Stimulated activated naive CD8-positive, alpha-beta T cell treated with anti-CD3 and anti-CD28 coated beads, Interleukin-15, amount 100 ng/mL, for 72 hours (primary cell): Measurements from ENCODE around the gene C5orf46.

Source experiments
- ATAC-seq: fragments of 150-1000 bp; cut with Tn5 transposase; 2 replicates; pipeline ENCODE4 v1.10.0; 2021; ENCODE audit warnings: mild to moderate bottlenecking, moderate library complexity
- DNase-seq, 2 donors: peaks; one replicate each; pipeline ENCODE4 v3.0.0; 2021 to 2022
- H3K27ac Mint-ChIP-seq, 2 donors: one replicate each; pipeline ENCODE4 v1.8.0; 2022; ENCODE audit warnings: mild to moderate bottlenecking in 2 of 2, mixed read lengths in 2 of 2, moderate library complexity in 2 of 2
- H3K27me3 Mint-ChIP-seq: one replicate; pipeline ENCODE4 v1.8.0; 2022; ENCODE audit warnings: mixed read lengths
- H3K4me1 Mint-ChIP-seq: one replicate; pipeline ENCODE4 v1.8.0; 2022; ENCODE audit warnings: mild to moderate bottlenecking, mixed read lengths
- H3K4me3 Mint-ChIP-seq, 2 donors: one replicate each; pipeline ENCODE4 v1.8.0; 2022; ENCODE audit warnings: mild to moderate bottlenecking in 2 of 2, mixed read lengths in 2 of 2, moderate library complexity in 1 of 2
- H3K9me3 Mint-ChIP-seq, 2 donors: one replicate each; pipeline ENCODE4 v1.8.0; 2022; ENCODE audit warnings: mixed read lengths in 2 of 2

C5orf46 gene

GRCh38 chr5:147911427-147911826 lies 5.1 kb upstream of the C5orf46 start:
- DNase-seq (no peak), ATAC-seq (no peak)
- Mint-ChIP-seq H3K9me3 (no peaks in the 10 kb centered on the region), H3K4me3 (no peak overlapping the region), H3K27ac (no peak overlapping the region), H3K4me1 (no peaks in the 10 kb centered on the region), H3K27me3 (peaks cover 11% of the 10 kb centered on the region)

DNA sequence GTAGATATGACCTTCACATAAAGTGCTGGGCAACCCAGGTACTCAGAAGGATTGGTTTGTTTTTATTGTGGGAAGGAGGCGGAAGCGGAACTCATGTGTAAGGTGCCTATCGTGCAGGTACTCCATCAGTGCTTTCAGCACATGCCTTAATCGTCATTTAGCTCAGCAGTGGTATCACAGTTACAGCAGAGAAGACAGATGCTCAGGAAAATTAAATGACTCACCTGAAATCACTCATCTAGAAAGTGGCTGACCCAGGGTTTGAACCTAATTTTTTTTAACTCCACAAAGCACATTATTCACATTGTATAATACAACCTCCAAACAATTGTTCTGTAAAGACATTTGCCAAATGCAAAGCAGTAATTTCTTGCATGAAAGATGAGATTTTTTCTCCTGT lies 2.2 kb downstream of the C5orf46 start:
- H3K4me1 Mint-ChIP-seq: no peaks in the 10 kb centered on the region
- ATAC-seq: no peak
- H3K27ac Mint-ChIP-seq: no peak overlapping the region
- no peaks in the 10 kb centered on the region for H3K27me3 Mint-ChIP-seq
- no peak overlapping the region for H3K4me3 Mint-ChIP-seq
- H3K9me3 Mint-ChIP-seq: no peaks in the 10 kb centered on the region
- DNase-seq: no peak

GRCh38 chr5:147902609-147903115 lies 3.7 kb downstream of the C5orf46 start:
- Mint-ChIP-seq H3K27ac (no peak overlapping the region), H3K4me1 (no peaks in the 10 kb centered on the region), H3K9me3 (no peaks in the 10 kb centered on the region), H3K4me3 (no peak overlapping the region), H3K27me3 (no peaks in the 10 kb centered on the region)
- DNase-seq (no peak), ATAC-seq (no peak)

DNA sequence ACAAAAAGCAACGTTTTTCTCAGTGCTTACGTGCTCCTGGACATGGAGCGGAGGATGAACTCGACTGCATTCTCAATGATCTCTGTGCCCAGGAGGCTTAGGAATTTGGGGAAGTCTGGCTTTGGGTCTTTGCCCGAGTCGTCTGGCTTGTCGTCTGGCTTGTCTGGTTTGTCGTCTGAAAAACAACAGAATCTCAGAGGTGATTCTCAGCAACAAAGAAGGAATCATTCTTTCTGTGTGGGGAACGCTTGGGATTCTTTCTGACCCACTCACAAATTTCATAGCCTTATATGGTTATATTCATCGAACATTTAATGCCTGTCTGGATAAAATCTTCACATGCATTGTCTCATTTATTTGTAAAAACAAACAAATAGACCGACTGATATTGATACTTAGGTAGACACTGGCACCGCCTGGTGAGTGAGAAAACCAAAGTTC lies 4.7 kb downstream of the C5orf46 start:
- H3K4me1 Mint-ChIP-seq: no peaks in the 10 kb centered on the region
- no peak overlapping the region for H3K27ac Mint-ChIP-seq
- H3K9me3 Mint-ChIP-seq: no peaks in the 10 kb centered on the region
- no peak for ATAC-seq
- no peak for DNase-seq
- no peak overlapping the region for H3K4me3 Mint-ChIP-seq
- H3K27me3 Mint-ChIP-seq: no peaks in the 10 kb centered on the region

DNA sequence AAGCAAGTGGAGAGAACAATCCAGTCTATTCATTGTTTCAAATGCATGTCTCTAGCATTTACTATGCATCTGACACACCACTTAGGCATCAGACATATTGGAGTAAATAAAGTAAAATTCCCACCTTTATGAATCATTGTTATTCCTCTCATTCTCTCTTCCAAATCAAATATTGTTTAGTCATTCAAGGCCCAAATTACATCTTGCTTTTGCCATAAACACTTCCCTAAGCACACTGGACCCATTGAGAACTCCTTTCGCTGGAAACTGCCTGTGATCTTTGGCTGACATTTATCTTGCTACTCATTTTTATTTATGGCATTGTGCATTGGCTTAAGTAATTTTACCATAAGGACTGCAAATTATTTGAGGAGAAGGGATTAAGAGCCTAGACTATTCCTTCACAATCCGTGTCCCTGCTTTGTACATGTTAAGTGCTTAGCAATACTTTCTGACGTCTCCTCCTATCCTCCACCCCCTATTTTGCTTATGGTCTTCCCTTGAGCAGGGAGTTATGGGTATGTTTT lies 7.4 kb downstream of the C5orf46 start:
- H3K9me3 Mint-ChIP-seq: no peaks in the 10 kb centered on the region
- no peak overlapping the region for H3K4me3 Mint-ChIP-seq
- H3K27ac Mint-ChIP-seq: no peak overlapping the region
- ATAC-seq (no peak), DNase-seq (no peak)
- H3K4me1 Mint-ChIP-seq: no peaks in the 10 kb centered on the region
- no peaks in the 10 kb centered on the region for H3K27me3 Mint-ChIP-seq

DNA sequence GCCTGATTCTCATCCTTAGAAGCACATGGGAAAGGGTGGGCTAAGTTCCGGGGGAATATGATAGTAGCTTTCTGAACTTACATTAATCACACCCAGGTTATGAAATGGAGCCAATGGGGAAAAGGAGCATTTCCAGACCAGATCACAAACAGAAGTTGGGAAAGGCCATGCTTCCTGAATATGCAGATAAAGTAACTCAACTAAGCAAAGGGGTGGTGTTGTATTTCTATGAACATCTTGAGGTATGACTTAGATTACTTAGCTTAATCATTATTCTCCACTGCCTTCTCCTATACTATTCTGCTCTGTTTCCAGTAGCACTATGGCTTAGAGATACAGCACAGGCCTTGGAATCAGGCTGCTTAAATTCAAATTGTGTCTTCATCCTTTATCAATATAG lies 10.5 kb downstream of the C5orf46 start:
- Mint-ChIP-seq H3K27ac (no peak overlapping the region), H3K4me3 (no peak overlapping the region), H3K9me3 (no peaks in the 10 kb centered on the region), H3K27me3 (peaks cover 8% of the 10 kb centered on the region), H3K4me1 (no peaks in the 10 kb centered on the region)
- DNase-seq (no peak), ATAC-seq (no peak)

- H3K27ac Mint-ChIP-seq: no peak overlapping the region
- ATAC-seq (no peak), DNase-seq (no peak)
- H3K4me1 Mint-ChIP-seq: no peaks in the 10 kb centered on the region
- H3K9me3 Mint-ChIP-seq: no peaks in the 10 kb centered on the region
- no peak overlapping the region for H3K4me3 Mint-ChIP-seq
- H3K27me3 Mint-ChIP-seq: peaks cover 15% of the 10 kb centered on the region
These were observed 12.5 kb downstream of the C5orf46 start for GRCh38 chr5:147893820-147894219.

GRCh38 chr5:147892696-147893296 lies 13.5 kb downstream of the C5orf46 start:
- no peak overlapping the region for H3K4me3 Mint-ChIP-seq
- ATAC-seq (no peak), DNase-seq (no peak)
- no peaks in the 10 kb centered on the region for H3K9me3 Mint-ChIP-seq
- H3K4me1 Mint-ChIP-seq: no peaks in the 10 kb centered on the region
- H3K27ac Mint-ChIP-seq: no peak overlapping the region
- H3K27me3 Mint-ChIP-seq: peaks cover 26% of the 10 kb centered on the region

- DNase-seq: no peak
- ATAC-seq: no peak
These were observed 18.4 kb downstream of the C5orf46 start for GRCh38 chr5:147887930-147888329.

GRCh38 chr5:147887026-147887627 lies 19.2 kb downstream of the C5orf46 start:
- Mint-ChIP-seq H3K4me3 (no peak overlapping the region), H3K27ac (no peak overlapping the region), H3K9me3 (no peaks in the 10 kb centered on the region), H3K4me1 (no peaks in the 10 kb centered on the region), H3K27me3 (peaks cover 26% of the 10 kb centered on the region)
- DNase-seq (no peak), ATAC-seq (no peak)

More at GRCh38 chr5:147887930-147888329, 18.4 kb downstream of the C5orf46 start:
- Mint-ChIP-seq H3K27ac (no peak overlapping the region), H3K4me1 (no peaks in the 10 kb centered on the region), H3K9me3 (no peaks in the 10 kb centered on the region), H3K27me3 (peaks cover 26% of the 10 kb centered on the region), H3K4me3 (no peak overlapping the region)

DNA sequence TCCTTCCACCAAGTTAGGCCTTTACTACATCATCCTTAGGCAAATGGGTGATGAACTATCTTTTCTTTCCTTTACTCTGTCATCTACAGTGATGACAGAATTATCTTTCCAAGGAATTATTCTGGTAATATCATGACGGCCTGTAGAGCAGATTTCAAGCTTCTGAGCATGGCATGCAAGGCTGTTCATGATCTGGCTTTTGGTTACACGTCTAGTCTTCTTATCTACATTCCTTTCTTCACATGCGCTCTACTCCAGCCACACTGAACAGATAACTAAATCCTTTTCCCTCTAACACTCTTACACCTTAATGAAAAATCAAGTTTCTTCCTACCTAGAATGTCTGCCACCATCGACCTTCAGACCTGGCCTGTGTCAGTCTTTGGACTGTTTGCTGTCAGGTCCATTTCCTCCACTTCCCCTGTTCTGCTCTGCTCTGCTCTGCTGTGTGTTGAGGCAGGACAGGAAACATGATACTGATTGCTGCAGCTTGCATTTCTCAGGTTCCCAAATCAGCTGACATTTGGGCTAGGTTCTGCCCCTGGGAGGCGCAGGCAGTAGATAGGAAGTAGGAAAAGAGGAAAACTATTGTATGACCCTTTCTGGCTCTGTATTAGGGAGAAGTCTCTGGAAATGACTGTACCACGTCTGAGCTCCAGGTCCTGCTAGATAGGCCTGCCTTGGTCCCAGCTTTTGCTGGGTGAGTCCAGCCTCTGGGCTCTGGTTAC lies 23.6 kb downstream of the C5orf46 start:
- peak overlapping the region in 1 of 2 donors; percentile 16 for H3K27ac Mint-ChIP-seq
- ATAC-seq (no peak), DNase-seq (no peak)
- no peak overlapping the region for H3K4me3 Mint-ChIP-seq
- H3K9me3 Mint-ChIP-seq: no peaks in the 10 kb centered on the region
- H3K4me1 Mint-ChIP-seq: no peaks in the 10 kb centered on the region
- peaks cover under 1% of the 10 kb centered on the region for H3K27me3 Mint-ChIP-seq

DNA sequence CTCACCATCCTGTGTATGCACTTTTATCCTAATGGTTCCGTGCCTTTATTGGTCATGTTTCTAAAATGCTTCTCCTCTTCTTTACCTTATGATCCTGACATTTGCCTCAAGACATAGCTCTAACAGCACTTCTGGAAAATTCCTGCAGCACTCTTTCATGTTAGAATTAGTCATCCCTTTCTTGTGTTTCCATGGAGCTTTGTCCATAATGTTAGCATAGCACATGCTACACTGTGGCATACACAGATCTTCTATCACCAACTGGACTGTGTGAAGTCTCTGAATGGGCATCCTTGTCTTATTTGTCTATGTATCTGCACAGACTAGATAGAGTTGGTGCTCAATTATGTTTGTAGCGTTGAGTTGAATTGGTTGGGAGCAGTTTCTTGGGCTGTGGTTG lies 25.9 kb downstream of the C5orf46 start:
- ATAC-seq (no peak), DNase-seq (no peak)
- Mint-ChIP-seq H3K27me3 (no peaks in the 10 kb centered on the region), H3K27ac (no peak overlapping the region), H3K9me3 (no peaks in the 10 kb centered on the region), H3K4me1 (no peaks in the 10 kb centered on the region), H3K4me3 (no peak overlapping the region)

GRCh38 chr5:147879784-147880183 lies 26.6 kb downstream of the C5orf46 start:
- Mint-ChIP-seq H3K4me1 (no peaks in the 10 kb centered on the region), H3K9me3 (no peaks in the 10 kb centered on the region), H3K27ac (no peak overlapping the region), H3K27me3 (no peaks in the 10 kb centered on the region), H3K4me3 (no peak overlapping the region)
- no peak for ATAC-seq
- no peak for DNase-seq

GRCh38 chr5:147878066-147878759 lies 28.1 kb downstream of the C5orf46 start, which contains the start of gene SCGB3A2:
Gene SCGB3A2, plus strand, starts transcription at chr5:147878711. Its CDS starts 93 bp downstream, at chr5:147878804.
- Mint-ChIP-seq H3K4me1 (no peaks in the 10 kb centered on the region), H3K27me3 (no peaks in the 10 kb centered on the region), H3K4me3 (no peak within 1 kb of the TSS), H3K9me3 (no peaks in the 10 kb centered on the region), H3K27ac (no peak within 1 kb of the TSS)
- ATAC-seq: no peak
- no peak for DNase-seq

- no peak for ATAC-seq
- no peak overlapping the region for H3K27ac Mint-ChIP-seq
- no peaks in the 10 kb centered on the region for H3K4me1 Mint-ChIP-seq
- DNase-seq: no peak
- H3K9me3 Mint-ChIP-seq: no peaks in the 10 kb centered on the region
- no peak overlapping the region for H3K4me3 Mint-ChIP-seq
- no peaks in the 10 kb centered on the region for H3K27me3 Mint-ChIP-seq
These were observed 29.7 kb downstream of the C5orf46 start for GRCh38 chr5:147876626-147877025.
